Pons (tissue), 1 donor: Measurements from ENCODE around the gene WIPF2.
A peak's percentile ranks its signal among the peaks of the same experiment; 100 is the strongest.

Source experiments
- DNase-seq: peaks from one replicate; pipeline ENCODE4 v3.0.0-alpha.2; 2016; ENCODE audit warnings: low spot score

Gene WIPF2

DNA sequence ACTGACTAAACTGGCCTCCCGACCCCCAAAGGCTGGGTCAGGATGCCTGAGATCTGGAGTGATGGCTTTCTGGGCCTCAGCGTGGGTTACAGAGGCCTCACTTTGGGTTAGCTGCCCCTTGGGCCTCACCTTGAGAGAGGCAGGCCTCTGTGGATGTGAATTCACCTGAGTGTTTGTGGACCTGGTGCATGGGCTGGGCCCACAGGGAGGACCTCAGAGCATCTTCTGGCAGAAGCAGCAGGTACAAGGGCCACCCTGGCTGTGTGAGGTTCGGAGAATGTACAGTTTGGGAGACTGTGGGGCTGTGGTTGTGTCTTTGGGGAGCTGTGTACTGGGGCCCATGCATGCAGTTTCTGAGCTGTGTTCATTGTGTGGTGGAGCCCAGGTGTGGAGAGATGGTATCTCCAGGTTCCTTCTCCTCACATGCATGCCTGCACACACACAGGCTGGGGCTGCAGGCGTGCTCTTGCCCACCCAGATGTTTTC is 108.2 kb downstream of the WIPF2 start:
- DNase-seq: no peak

DNA sequence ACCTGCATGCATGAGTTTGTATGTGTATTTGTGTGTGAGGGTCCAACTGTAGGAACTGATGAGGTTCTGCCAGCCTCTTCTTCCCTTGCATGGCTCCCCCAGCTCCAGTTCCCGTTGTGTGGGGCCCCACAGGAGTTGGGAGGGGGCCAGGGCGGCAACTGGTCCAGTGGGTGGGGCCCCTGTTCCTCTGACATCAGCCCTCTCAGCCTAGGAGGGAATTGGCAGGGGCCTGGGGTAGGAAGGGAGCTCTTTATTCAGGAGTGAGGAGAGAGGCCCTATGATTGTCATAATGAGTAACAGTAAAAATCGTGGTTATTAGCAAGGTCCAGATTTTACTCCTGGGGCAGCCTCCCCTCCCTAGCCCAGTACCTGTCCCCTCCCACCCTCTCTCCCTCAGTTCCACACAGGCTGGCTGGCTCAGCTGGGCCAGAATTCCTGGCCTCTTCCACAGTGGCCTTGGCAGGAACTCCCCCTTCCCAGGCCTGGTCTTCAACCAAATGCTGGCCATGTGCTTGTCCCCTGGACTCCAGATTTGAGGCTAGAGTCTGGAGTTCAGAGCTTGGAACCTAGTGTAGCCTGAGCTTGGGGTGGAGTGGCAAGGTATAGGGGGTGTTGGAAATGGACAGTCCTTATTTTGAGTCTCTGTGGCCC is 108.8 kb downstream of the WIPF2 start:
- no peak for DNase-seq

DNA sequence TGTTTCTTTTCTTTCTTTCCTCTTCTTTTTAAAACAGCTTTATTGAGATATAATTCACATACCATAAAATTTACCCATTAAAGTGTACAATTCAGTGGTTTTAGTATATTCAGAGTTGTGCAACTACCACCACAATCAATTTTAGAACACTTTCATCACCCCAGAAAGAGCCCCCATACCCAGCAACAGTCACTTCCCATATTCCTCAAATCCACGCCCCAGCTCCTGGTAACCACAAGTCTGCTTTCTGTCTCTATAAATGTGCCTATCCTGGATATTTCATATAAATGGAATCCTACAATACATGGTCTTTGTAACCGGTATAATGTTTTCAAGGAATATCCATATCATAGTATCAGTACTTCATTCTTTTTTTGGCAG is 109.3 kb downstream of the WIPF2 start:
- DNase-seq: no peak

DNA sequence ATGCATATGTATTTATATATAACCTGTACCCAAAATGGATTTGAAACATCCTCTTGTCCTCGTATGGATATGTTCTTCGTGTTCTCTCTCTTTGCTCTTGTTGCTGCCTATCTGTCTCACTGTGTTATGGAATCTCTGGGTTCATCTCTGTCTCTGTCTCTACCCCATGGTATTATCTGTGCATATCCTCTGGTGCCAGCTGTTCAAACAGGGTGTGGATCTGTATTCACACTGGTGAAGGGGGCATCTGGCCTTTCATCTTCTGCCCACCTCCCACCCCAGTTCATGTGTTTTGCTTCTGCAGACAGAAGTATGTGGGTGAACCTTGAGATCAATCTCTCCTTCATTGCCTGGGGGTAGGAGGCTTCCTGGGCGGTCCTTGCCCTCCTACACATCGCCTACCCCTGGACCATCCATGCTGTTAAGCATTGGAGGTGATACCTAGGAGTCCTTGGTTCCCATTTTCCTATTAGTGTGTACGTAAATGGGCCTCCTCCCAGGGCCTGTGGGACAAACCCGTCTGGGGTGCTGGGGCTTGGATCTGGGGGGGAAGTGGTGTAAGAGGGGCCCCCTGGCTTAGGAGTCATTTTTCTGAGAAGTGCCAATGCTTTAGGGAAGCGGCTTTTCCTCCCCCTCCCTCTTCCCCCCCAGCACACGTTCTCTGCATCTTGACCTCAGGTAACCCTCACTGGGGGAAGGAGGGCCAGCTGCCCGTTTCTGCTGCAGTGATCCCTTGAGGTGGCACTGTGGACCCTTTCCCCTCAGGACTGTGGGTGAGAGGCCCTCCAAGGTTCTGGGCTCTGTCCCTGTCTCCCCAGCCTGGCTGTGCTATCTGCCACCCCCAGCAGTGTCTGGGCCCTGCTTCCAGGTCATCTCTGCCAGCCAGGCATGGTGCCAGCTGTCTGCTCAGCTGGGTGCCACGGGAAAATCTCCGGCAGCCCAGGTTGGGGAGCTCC is 111.0 kb downstream of the WIPF2 start:
- no peak for DNase-seq

DNA sequence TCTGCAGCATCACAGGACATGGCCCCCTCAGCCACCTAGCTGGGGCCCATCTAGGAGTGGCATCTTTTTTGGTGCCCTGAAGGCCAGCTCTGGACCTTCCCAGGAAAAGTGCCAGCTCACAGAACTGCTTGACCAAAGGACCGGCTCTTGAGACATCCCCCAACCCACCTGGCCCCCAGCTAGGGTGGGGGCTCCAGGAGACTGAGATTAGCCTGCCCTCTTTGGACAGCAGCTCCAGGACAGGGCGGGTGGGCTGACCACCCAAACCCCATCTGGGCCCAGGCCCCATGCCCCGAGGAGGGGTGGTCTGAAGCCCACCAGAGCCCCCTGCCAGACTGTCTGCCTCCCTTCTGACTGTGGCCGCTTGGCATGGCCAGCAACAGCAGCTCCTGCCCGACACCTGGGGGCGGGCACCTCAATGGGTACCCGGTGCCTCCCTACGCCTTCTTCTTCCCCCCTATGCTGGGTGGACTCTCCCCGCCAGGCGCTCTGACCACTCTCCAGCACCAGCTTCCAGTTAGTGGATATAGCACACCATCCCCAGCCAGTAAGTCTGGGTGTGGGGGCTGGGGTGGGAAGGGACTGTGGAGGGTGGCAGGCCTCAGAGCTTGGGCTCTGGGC is 111.9 kb downstream of the WIPF2 start:
- DNase-seq: no peak

DNA sequence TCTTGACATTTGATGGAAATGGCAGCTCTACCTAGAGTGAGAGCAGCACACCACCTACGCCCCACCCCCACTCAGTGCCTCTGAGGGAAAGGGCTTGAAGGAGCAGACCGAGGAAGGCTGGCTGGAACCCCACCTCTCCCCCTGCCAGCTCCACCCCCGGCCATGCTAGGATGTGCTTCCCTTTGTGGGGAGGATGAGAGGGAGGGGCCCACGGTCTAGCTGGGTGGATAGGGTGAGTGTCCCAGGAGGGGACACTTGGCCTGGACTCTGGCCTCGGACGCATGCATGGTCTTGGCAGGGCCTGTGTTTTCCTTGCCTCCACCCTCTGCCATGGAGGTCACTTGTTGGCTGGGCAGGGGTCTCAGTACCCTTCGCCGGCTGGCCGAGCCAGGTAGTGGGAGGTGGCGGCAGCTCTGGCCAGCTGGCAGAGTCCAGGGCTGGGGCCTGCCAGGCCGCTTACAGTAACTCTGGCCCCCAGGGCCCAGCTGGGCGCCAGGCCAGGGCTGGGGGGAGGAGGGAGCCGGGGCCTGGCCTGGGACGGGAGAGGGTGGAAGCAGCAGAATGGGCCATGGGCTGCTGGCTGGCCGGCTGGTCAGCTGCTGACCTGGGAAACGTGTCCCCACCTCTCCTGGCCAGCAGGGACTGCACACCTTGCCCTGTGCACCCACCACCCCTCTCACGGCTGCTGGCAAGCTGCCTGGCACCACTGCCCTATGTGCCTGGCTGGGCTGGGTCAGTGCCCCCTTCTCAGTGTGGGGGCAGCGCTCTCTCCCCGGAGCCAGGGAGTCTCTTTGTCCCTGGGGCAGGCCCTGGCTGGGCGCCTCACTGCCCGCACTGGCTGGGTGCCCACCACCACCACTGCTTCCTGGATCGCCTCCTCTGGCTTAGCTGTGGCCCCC is 112.9 kb downstream of the WIPF2 start:
- peak; percentile 73 for DNase-seq
